ENCODE measurements around the gene TAC4. TPM values are rescaled to one million over a fixed set of nuclear protein-coding genes. Genes with fewer than 3 reads are reported as not detected.

TAC4 gene
- total RNA-seq (not detected in 2 replicates), polyA plus RNA-seq (not detected in 2 replicates), polyA minus RNA-seq (not detected in 2 replicates)
- not detected for total RNA-seq (2013)

DNA sequence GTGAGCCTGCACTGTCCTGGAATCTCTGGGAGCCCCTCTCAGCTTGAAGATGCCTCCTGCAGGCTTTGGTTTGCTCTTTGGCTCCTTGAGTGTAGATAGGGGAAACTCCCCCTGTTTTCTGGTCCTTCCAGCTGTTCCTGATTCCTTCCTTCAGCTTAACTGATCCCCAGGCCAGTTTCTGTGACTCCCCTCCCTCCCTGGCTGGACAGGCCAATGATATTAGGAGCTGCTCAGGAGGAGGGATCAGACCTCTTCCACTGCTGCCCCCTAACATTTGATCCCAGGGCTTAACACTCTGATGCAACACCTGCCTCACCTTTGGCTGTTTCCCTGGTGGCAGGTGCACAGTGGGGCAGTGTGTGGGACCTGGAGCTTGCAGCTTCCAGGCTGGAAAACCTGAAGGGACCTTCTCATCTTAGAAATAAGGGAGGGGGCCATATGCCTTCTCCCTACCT, at the start of gene TAC4:
Gene TAC4, minus strand, starts transcription at position 51 of the 455 bp plus-strand sequence. CDS start 52 bp downstream, outside the sequence.
- CTCF ChIA-PET: interaction anchor here (0.5 to 3.7 kb wide), 2 partner anchors 24 to 150 kb away, joined by 3 to 12 read pairs; no protein-coding TSS in a partner anchor
- POLR2A ChIA-PET: interaction anchor here (0.8 kb wide), 1 partner anchor 45 kb away, joined by 4 read pairs; no protein-coding TSS in a partner anchor
- Histone ChIP-seq H3K36me3 (replicated peaks in 1 of 2; ENCODE audit: control extremely low read depth in 1 of 2, control insufficient read depth in 1 of 2, extremely low read depth in 1 of 2, insufficient read depth in 2 of 2, low read length in 1 of 2) (peaks cover 0 to 2% of the 10 kb centered on the region in 2 experiments), H4K20me1 (ENCODE audit: control insufficient read depth, insufficient read depth, low read length, poor library complexity, severe bottlenecking) (no peaks in the 10 kb centered on the region), H3K27me3 (replicated peaks in 1 of 4; ENCODE audit: control extremely low read depth in 1 of 4, control insufficient read depth in 3 of 4, insufficient read depth in 4 of 4, low read length in 3 of 4) (peaks cover 0 to 21% (median 6%) of the 10 kb centered on the region in 4 experiments), H3K27ac (ENCODE audit: low read length in 2 of 2) (no peak within 1 kb of the TSS), H3K4me2 (replicated peaks; ENCODE audit: low read depth, low read length, poor library complexity, severe bottlenecking) (no peak within 1 kb of the TSS), H3K9me3 (ENCODE audit: control extremely low read depth in 1 of 3, control insufficient read depth in 2 of 3, insufficient read depth in 1 of 3, low read length in 2 of 3) (no peaks in the 10 kb centered on the region), H3K4me3 (ENCODE audit: control extremely low read depth in 1 of 5, extremely low read depth in 1 of 5, insufficient read depth in 1 of 5, low read depth in 2 of 5, low read length in 4 of 5) (no peak within 1 kb of the TSS), H3K9ac (ENCODE audit: low read length) (no peak within 1 kb of the TSS), H3K79me2 (ENCODE audit: control insufficient read depth, insufficient read depth, low read length) (no peaks in the 10 kb centered on the region), H3K4me1 (ENCODE audit: control insufficient read depth in 2 of 2, insufficient read depth in 2 of 2, low read length in 2 of 2) (peaks cover 12 to 15% of the 10 kb centered on the region in 2 donors), H2AFZ (ENCODE audit: insufficient read depth, low read depth, low read length, poor library complexity, severe bottlenecking) (no peak within 1 kb of the TSS)
- Mint-ChIP-seq H3K4me3 (no peak within 1 kb of the TSS), H3K27ac (no peak within 1 kb of the TSS), H3K9me3 (ENCODE audit: insufficient read depth) (no peaks in the 10 kb centered on the region), H3K27me3 (peaks cover 8% of the 10 kb centered on the region), H3K4me1 (peaks cover 14% of the 10 kb centered on the region)
- no peak for DNase-seq
- intact Hi-C loops (cut with micrococcal nuclease): no loop called here
- no peak for ATAC-seq (ENCODE audit: low read depth)
- TF ChIP-seq EZH2 (IDR thresholded peaks at IDR 0.05; ENCODE audit: borderline replicate concordance, insufficient read depth, low read depth, low read length, poor library complexity, severe bottlenecking) (no peak), CTCF (IDR thresholded peaks at IDR 0.05) (no peak)

DNA sequence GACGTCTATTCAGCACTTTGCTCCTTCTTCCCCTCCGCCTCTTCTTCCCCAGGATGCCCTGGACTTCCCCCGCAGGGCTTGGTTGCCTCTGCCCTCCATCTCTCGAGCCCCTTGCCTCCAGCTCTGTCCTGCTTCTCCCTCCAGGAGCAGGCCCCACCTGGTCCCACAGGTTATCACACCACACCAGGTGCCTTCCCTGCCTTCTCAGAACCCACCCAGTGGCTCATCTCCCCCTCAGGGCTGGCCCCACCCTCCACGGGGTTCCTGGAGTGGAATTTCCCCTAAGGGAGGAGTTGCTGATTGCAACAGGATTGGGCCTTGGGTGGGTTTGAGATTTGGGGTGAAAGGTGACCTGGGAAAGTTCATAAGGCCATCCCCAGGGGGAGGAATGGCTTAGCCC, 49.0 kb upstream of the TAC4 start:
- 92% methylated on average over 4 of the region's 5 CpGs for WGBS (ENCODE audit: insufficient coverage)
- no peaks in the 10 kb centered on the region for H3K9me3 ChIP-seq (ENCODE audit: control extremely low read depth in 1 of 3, control insufficient read depth in 2 of 3, insufficient read depth in 1 of 3, low read length in 2 of 3)
- peaks cover 0 to 58% (median 14%) of the 10 kb centered on the region in 4 experiments for H3K27me3 ChIP-seq (replicated peaks in 1 of 4; ENCODE audit: control extremely low read depth in 1 of 4, control insufficient read depth in 3 of 4, insufficient read depth in 4 of 4, low read length in 3 of 4)
- H3K4me1 Mint-ChIP-seq: peaks cover 4% of the 10 kb centered on the region
- POLR2A ChIA-PET: no interaction called here
- no peak overlapping the region for H2AFZ ChIP-seq (ENCODE audit: insufficient read depth, low read depth, low read length, poor library complexity, severe bottlenecking)
- CTCF ChIA-PET: no interaction called here
- H3K27me3 Mint-ChIP-seq: peaks cover 66% of the 10 kb centered on the region
- H3K4me2 ChIP-seq (replicated peaks; ENCODE audit: low read depth, low read length, poor library complexity, severe bottlenecking): no peak overlapping the region
- no peak overlapping the region for H3K27ac ChIP-seq (ENCODE audit: low read length in 2 of 2)
- no peak overlapping the region for H3K27ac Mint-ChIP-seq
- ATAC-seq (ENCODE audit: low read depth) (no peak), DNase-seq (no peak)
- intact Hi-C loops (cut with micrococcal nuclease): no loop called here
- no peak overlapping the region for H3K9ac ChIP-seq (ENCODE audit: low read length)
- H3K4me3 Mint-ChIP-seq: no peak overlapping the region
- peaks cover 0 to 3% of the 10 kb centered on the region in 2 donors for H3K4me1 ChIP-seq (ENCODE audit: control insufficient read depth in 2 of 2, insufficient read depth in 2 of 2, low read length in 2 of 2)
- no peaks in the 10 kb centered on the region for H3K36me3 ChIP-seq (replicated peaks in 1 of 2; ENCODE audit: control extremely low read depth in 1 of 2, control insufficient read depth in 1 of 2, extremely low read depth in 1 of 2, insufficient read depth in 2 of 2, low read length in 1 of 2)
- TF ChIP-seq EZH2 (IDR thresholded peaks at IDR 0.05; ENCODE audit: borderline replicate concordance, insufficient read depth, low read depth, low read length, poor library complexity, severe bottlenecking) (no peak), CTCF (IDR thresholded peaks at IDR 0.05) (no peak)
- H4K20me1 ChIP-seq (ENCODE audit: control insufficient read depth, insufficient read depth, low read length, poor library complexity, severe bottlenecking): no peaks in the 10 kb centered on the region
- H3K79me2 ChIP-seq (ENCODE audit: control insufficient read depth, insufficient read depth, low read length): no peaks in the 10 kb centered on the region
- no peak overlapping the region for H3K4me3 ChIP-seq (ENCODE audit: control extremely low read depth in 1 of 5, extremely low read depth in 1 of 5, insufficient read depth in 1 of 5, low read depth in 2 of 5, low read length in 4 of 5)
- H3K9me3 Mint-ChIP-seq (ENCODE audit: insufficient read depth): no peaks in the 10 kb centered on the region

Data from B cell (primary cell).